Measurements from ENCODE around the gene KIAA1549. TPM values are rescaled to one million over a fixed set of nuclear protein-coding genes. Genes with fewer than 3 reads are reported as not detected.

The KIAA1549 gene
- 4.0 to 7.3 TPM (median 6.2 TPM) in 5 replicates for total RNA-seq (2022; extraction: Qiagen RNA extraction)

DNA sequence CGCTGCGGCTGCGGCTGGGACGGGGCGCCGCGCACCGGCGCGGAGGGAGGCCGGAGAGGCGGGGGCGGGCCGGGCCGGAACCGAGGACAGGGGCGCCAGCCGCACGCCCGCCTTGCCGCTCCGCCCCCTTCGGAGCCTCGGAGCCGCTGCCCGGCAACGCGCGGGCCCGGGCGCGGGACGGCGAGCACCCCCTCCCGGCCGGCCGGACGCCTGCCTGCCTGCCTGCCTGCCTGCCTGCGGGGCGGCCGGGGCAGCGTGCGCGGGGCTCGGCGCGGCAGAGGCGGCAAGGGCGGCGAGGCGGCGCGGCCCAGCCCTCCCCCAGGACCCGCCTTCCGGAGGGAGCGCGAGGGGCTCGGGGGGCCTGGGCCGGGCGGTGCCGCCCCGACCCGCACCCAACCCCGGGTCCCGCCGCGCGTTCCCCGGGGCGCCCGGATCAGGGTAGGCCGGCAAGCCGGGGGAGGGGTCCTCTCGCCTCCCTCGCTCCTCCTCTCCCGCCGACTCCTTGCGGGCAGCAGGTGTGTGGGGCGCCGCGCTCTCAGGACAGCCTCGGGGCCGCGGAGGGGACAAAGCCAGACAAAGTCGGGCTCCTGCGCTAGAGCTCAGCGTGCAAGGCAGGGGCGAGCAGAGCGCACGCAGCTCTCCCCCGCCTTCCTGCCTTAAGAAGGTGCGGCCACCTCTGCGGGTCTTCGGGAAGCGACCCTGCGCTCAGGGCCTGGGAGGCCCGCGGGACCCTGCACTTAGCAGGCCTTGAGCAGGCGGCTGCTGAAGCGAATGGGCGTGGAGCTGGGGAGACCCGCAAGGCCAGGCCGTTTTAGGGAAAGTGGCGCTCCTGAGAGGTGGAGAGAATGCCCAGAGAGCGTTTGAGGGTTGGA is at the start of gene KIAA1549:
Gene KIAA1549, minus strand, starts transcription at position 58 of the 872 bp plus-strand sequence. CDS start 120 bp downstream, outside the sequence.

DNA sequence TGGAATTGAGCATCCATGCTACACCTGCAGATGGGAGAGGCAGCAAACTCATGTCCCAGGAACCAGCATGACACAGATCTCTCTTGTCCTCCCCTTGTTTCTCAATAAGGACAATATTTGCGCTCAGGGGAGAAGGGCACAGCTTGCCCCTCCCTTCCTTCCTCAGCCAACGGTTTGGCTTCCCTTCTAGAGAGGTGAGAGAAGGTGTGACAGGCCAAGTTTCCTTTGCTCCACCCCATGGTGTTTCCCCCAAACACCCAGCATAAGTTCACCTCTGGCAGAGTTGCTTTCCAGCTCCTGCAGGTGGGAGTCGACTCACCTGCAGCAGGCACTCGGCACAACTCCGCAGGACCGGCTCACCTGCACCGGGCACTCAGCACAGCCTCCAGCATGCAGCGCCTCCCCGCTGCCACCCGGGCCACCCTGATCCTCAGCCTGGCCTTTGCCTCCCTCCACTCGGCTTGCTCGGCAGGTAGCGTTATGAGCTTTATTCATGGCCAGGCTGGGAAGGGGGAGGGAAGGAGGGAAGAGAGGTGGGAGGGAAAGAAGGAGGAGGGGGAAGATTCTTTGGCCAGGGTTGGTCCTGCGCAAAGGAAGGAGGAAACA is 183.4 kb downstream of the KIAA1549 start, which contains the start of the genes ATP6V0A4 and TMEM213:
Gene ATP6V0A4, minus strand, starts transcription at position 482 of the 606 bp plus-strand sequence. CDS start 26,949 bp downstream, outside the sequence.
Gene TMEM213, plus strand, starts transcription at position 280 of the 606 bp plus-strand sequence. Its CDS starts 111 bp downstream, at position 391.

Other genes starting within 250 kb of the KIAA1549 start
- gene TMEM213, start 183.4 kb downstream of the KIAA1549 start, total RNA-seq (2022; extraction: Qiagen RNA extraction), result not detected in 5 replicates
- 0.20 to 0.27 TPM (median 0.27 TPM) in 5 replicates for gene ATP6V0A4, start 183.2 kb downstream of the KIAA1549 start, total RNA-seq (2022; extraction: Qiagen RNA extraction)
- gene ZC3HAV1L, start 54.7 kb upstream of the KIAA1549 start, total RNA-seq (2022; extraction: Qiagen RNA extraction), result 4.2 to 10.5 TPM (median 8.9 TPM) in 5 replicates
- 29.6 to 42.3 TPM (median 38.2 TPM) in 5 replicates for gene ZC3HAV1, start 128.3 kb upstream of the KIAA1549 start, total RNA-seq (2022; extraction: Qiagen RNA extraction)
- gene UBN2, start 249.8 kb upstream of the KIAA1549 start, total RNA-seq (2022; extraction: Qiagen RNA extraction), result 2.2 to 4.1 TPM (median 3.9 TPM) in 5 replicates

All from A549 treated with dexamethasone at 1 μM for 4 hours (cell line).